CD14-positive monocyte (primary cell): Measurements from ENCODE around the gene MACROD2. TPM values are rescaled to one million over a fixed set of nuclear protein-coding genes. Genes with fewer than 3 reads are reported as not detected.

Experiments used
- DNase-seq, 3 donors: peaks; one replicate each; pipeline ENCODE4 v3.0.0-alpha.2; 2011 to 2022
- H2AFZ ChIP-seq: 2 replicates; pipeline ENCODE4 v1.6.0; 2012; ENCODE audit warnings: mild to moderate bottlenecking, low read depth, low read length, inconsistent platforms; ENCODE audit not compliant: insufficient read depth, poor library complexity, severe bottlenecking
- H3K27ac ChIP-seq, 2 donors: 1 replicate in 1 of 2; 2 replicates in 1 of 2; pipeline ENCODE4 v1.5.1; 2012 to 2013; ENCODE audit warnings: low read length in 2 of 2, control low read depth in 1 of 2, inconsistent platforms in 1 of 2, low read depth in 1 of 2, mild to moderate bottlenecking in 1 of 2
- H3K27me3 ChIP-seq, 2 donors: one replicate each; pipeline versions ENCODE4 v1.6.0 to v1.6.1; 2011 to 2013; ENCODE audit warnings: low read length in 2 of 2; ENCODE audit not compliant: control insufficient read depth in 2 of 2, insufficient read depth in 2 of 2
- H3K36me3 ChIP-seq, 2 donors: replicated peaks in 1 of 2; 1 replicate in 1 of 2; 2 replicates in 1 of 2; pipeline versions ENCODE4 v1.5.1 to v1.6.1; 2012 to 2013; ENCODE audit warnings: low read length in 2 of 2, control low read depth in 1 of 2, inconsistent platforms in 1 of 2, mild to moderate bottlenecking in 1 of 2; ENCODE audit not compliant: insufficient read depth in 2 of 2, control insufficient read depth in 1 of 2
- H3K4me1 ChIP-seq, 2 donors: 1 replicate in 1 of 2; 2 replicates in 1 of 2; pipeline versions ENCODE4 v1.5.1 to v1.6.1; 2012 to 2013; ENCODE audit warnings: low read length in 2 of 2, control low read depth in 1 of 2, inconsistent platforms in 1 of 2, mild to moderate bottlenecking in 1 of 2, moderate library complexity in 1 of 2; ENCODE audit not compliant: insufficient read depth in 2 of 2, control insufficient read depth in 1 of 2
- H3K4me2 ChIP-seq: replicated peaks from 2 replicates; pipeline ENCODE3; 2012; ENCODE audit warnings: low read length, moderate library complexity, mild to moderate bottlenecking; ENCODE audit not compliant: poor library complexity, severe bottlenecking; ENCODE audit errors: extremely low read depth
- H3K4me3 ChIP-seq, 3 experiments: fragments of 200-600 bp in 1 of 3; sonication (generic) in 1 of 3; replicated peaks in 1 of 3; 1 replicate in 2 of 3; 2 replicates in 1 of 3; pipeline ENCODE4 v1.5.1; 2011 to 2013; ENCODE audit warnings: low read length in 3 of 3, mild to moderate bottlenecking in 3 of 3, control low read depth in 2 of 3, low read depth in 2 of 3, inconsistent platforms in 1 of 3, moderate library complexity in 1 of 3
- H3K79me2 ChIP-seq: 2 replicates; pipeline ENCODE4 v1.6.0; 2012; ENCODE audit warnings: mild to moderate bottlenecking, control low read depth, inconsistent platforms, low read length, moderate library complexity; ENCODE audit not compliant: insufficient read depth
- H3K9ac ChIP-seq: 2 replicates; pipeline ENCODE4 v1.6.0; 2017; ENCODE audit warnings: low read length, mild to moderate bottlenecking; ENCODE audit not compliant: insufficient read depth, poor library complexity, severe bottlenecking
- H3K9me3 ChIP-seq, 2 donors: replicated peaks in 1 of 2; 1 replicate in 1 of 2; 2 replicates in 1 of 2; pipeline versions ENCODE4 v1.5.1 to v1.6.1; 2012 to 2013; ENCODE audit warnings: low read length in 2 of 2, control low read depth in 1 of 2; ENCODE audit not compliant: control insufficient read depth in 1 of 2, insufficient read depth in 1 of 2
- H4K20me1 ChIP-seq: 2 replicates; pipeline ENCODE4 v1.6.0; 2012; ENCODE audit warnings: mild to moderate bottlenecking, low read length, control low read depth, moderate library complexity; ENCODE audit not compliant: insufficient read depth
- H3K27ac Mint-ChIP-seq, 7 donors: one replicate each; pipeline ENCODE4 v1.8.0; 2020; ENCODE audit warnings: mild to moderate bottlenecking in 7 of 7, mixed read lengths in 7 of 7, moderate library complexity in 6 of 7, inconsistent platforms in 2 of 7
- H3K27me3 Mint-ChIP-seq, 3 donors: one replicate each; pipeline ENCODE4 v1.8.0; 2021 to 2022; ENCODE audit warnings: low read depth in 3 of 3, mild to moderate bottlenecking in 3 of 3, mixed read lengths in 3 of 3, moderate library complexity in 3 of 3, inconsistent platforms in 1 of 3
- H3K36me3 Mint-ChIP-seq, 2 donors: one replicate each; pipeline ENCODE4 v1.8.0; 2020; ENCODE audit warnings: mixed read lengths in 2 of 2, inconsistent platforms in 1 of 2, mild to moderate bottlenecking in 1 of 2
- H3K4me1 Mint-ChIP-seq: one replicate; pipeline ENCODE4 v1.8.0; 2020; ENCODE audit warnings: mild to moderate bottlenecking, mixed read lengths
- H3K4me3 Mint-ChIP-seq, 2 donors: one replicate each; pipeline ENCODE4 v1.8.0; 2020; ENCODE audit warnings: mild to moderate bottlenecking in 2 of 2, mixed read lengths in 2 of 2, moderate library complexity in 1 of 2
- H3K9me3 Mint-ChIP-seq, 7 donors: one replicate each; pipeline ENCODE4 v1.8.0; 2020 to 2022; ENCODE audit warnings: mixed read lengths in 7 of 7, mild to moderate bottlenecking in 6 of 7, moderate library complexity in 6 of 7, inconsistent platforms in 2 of 7
- WGBS: methylation state at CpG from one replicate; pipeline ENCODE4 v1.1.5; 2013; ENCODE audit warnings: missing lambda C conversion rate; ENCODE audit not compliant: insufficient coverage; 5-methylcytosine and 5-hydroxymethylcytosine counted together
- intact Hi-C, 2 donors: fragments of 100-400 bp; cut with micrococcal nuclease; formaldehyde crosslinking; loops; one replicate each; pipeline versions ENCODE4 v1.15.0 to v1.15.1; 2023
- polyA plus RNA-seq, 3 donors: library from polyadenylated mRNA; depleted of rRNA in 1 of 3; unstranded in 2 of 3; stranded (reverse) in 1 of 3; fragments of 300-500 nt in 2 of 3; fragments of >200 nt in 1 of 3; fragmentation: Illumina TruSeq in 2 of 3; gene quantifications; 1 replicate in 2 of 3; 2 replicates in 1 of 3; pipeline ENCODE4 v1.2.3, GENCODE V29; 2012 to 2021
- TF ChIP-seq, protein P1 (sequence below): fragments of 200-600 bp; IDR thresholded peaks from one replicate; pipeline ENCODE4 v1.8.0; 2022; ENCODE audit warnings: antibody characterized with exemption, mild to moderate bottlenecking

MACROD2 gene
- polyA plus RNA-seq, 3 donors: 0.23 TPM; not detected in 2

DNA sequence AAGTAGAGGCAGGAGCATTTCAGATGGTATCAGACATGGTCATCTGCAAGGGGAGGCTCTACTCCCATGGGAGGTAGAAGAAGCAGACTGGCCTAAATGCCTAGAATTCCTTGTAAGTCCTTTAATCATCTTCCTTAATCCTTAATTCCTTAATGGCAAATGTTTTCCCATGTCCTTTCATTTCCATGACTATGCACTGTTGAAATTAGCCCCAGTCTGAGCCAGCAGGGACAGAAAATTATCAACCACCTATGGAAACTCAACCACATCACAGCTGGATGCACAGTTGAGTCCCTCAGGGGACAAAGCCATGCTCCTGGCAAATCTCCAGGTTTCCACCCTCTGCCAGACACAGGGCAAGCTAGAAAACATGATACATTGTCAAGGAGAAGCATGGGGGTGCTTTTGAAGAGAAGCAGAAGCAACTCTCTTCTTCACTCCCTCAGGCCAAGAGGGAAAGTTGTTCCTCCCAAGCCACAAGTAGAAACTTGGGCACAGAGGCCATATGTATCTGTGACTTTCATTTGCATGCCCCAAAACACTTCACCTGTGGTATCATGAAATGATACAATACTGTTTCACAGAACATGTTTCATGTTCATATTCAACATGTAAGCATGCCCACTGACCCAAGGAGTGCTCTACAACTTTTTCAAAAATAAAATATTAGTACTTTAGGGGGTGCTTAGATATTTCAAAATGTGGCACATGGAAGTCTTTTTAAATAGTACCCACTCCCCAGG lies 1894.4 kb downstream of the MACROD2 start:
- H3K4me1 ChIP-seq: no peaks in the 10 kb centered on the region
- TF ChIP-seq, protein P1, sequence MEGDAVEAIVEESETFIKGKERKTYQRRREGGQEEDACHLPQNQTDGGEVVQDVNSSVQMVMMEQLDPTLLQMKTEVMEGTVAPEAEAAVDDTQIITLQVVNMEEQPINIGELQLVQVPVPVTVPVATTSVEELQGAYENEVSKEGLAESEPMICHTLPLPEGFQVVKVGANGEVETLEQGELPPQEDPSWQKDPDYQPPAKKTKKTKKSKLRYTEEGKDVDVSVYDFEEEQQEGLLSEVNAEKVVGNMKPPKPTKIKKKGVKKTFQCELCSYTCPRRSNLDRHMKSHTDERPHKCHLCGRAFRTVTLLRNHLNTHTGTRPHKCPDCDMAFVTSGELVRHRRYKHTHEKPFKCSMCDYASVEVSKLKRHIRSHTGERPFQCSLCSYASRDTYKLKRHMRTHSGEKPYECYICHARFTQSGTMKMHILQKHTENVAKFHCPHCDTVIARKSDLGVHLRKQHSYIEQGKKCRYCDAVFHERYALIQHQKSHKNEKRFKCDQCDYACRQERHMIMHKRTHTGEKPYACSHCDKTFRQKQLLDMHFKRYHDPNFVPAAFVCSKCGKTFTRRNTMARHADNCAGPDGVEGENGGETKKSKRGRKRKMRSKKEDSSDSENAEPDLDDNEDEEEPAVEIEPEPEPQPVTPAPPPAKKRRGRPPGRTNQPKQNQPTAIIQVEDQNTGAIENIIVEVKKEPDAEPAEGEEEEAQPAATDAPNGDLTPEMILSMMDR: no peak
- intact Hi-C loops: no loop called here

DNA sequence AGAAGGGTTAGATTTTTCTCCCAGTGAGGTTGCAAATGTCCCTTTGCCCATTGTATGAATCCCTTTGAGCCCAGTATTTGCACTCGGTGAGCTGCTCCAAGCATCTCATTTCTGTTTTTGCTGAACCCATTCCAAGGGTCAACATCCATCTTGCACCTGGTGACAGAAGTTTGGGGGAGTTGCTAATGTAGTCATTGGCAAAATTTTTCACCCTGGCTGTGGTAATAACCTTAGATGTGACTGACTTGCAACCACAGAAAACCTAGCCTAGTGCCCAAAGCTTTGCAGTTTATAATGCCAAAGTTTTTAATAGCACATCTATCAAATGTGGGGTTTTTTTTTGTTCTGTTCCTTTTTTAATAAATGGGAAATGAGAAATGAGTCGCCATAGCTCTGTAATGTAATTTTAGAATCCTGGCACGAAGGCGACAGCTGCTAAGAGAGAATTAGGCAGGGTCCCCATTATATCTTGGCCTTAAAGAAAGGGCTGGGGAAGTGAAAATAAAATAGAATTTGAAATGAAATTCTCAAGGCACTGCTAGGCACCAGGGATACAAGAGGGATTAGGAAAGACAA lies 1895.2 kb downstream of the MACROD2 start:
- H3K27me3 ChIP-seq: no peaks in the 10 kb centered on the region
- H3K27me3 Mint-ChIP-seq: peaks cover 1 to 6% (median 3%) of the 10 kb centered on the region in 3 donors
- intact Hi-C loops: no loop called here

More for the DNA sequence above, 1894.4 kb downstream of the MACROD2 start:
- H3K4me1 Mint-ChIP-seq: no peaks in the 10 kb centered on the region
- Histone ChIP-seq H3K9me3 (peaks cover 5 to 10% of the 10 kb centered on the region in 2 donors), H3K27me3 (no peaks in the 10 kb centered on the region), H3K4me3 (no peak overlapping the region), H3K79me2 (no peaks in the 10 kb centered on the region), H3K9ac (no peak overlapping the region), H3K4me2 (no peak overlapping the region), H3K36me3 (no peaks in the 10 kb centered on the region), H2AFZ (no peak overlapping the region), H4K20me1 (no peaks in the 10 kb centered on the region), H3K27ac (no peak overlapping the region)
- peaks cover 0 to 8% (median 2%) of the 10 kb centered on the region in 7 donors for H3K9me3 Mint-ChIP-seq
- no peak for DNase-seq
- H3K36me3 Mint-ChIP-seq: no peaks in the 10 kb centered on the region
- H3K27me3 Mint-ChIP-seq: peaks cover 0 to 3% (median 1%) of the 10 kb centered on the region in 3 donors
- no peak overlapping the region for H3K4me3 Mint-ChIP-seq
- no peak overlapping the region for H3K27ac Mint-ChIP-seq

More for the DNA sequence above, 1895.2 kb downstream of the MACROD2 start:
- Histone ChIP-seq H3K9ac (no peak overlapping the region), H3K27ac (no peak overlapping the region), H3K9me3 (peaks cover 5 to 10% of the 10 kb centered on the region in 2 donors), H3K36me3 (no peaks in the 10 kb centered on the region), H3K4me2 (no peak overlapping the region), H3K4me1 (no peaks in the 10 kb centered on the region), H3K79me2 (no peaks in the 10 kb centered on the region), H2AFZ (no peak overlapping the region), H3K4me3 (no peak overlapping the region), H4K20me1 (no peaks in the 10 kb centered on the region)
- H3K4me1 Mint-ChIP-seq: no peaks in the 10 kb centered on the region
- WGBS: 69% methylated on average over 3 of the region's 4 CpGs
- TF ChIP-seq, protein P1: no peak
- H3K27ac Mint-ChIP-seq: no peak overlapping the region
- DNase-seq: no peak
- no peaks in the 10 kb centered on the region for H3K36me3 Mint-ChIP-seq
- no peak overlapping the region for H3K4me3 Mint-ChIP-seq
- peaks cover 0 to 6% (median 3%) of the 10 kb centered on the region in 7 donors for H3K9me3 Mint-ChIP-seq
